Thymus (tissue), 2 donors: ENCODE data around the gene PSMC1. TPM values are rescaled to one million over a fixed set of nuclear protein-coding genes. Genes with fewer than 3 reads are reported as not detected.

ENCODE experiments used
- polyA plus RNA-seq: library from polyadenylated mRNA; stranded (reverse); fragments of 200-250 nt; gene quantifications from one replicate; pipeline ENCODE4 v1.2.3, GENCODE V29; 2013
- total RNA-seq: library from RNA; stranded (reverse); fragments of 120-200 nt; gene quantifications from one replicate; pipeline ENCODE4 v1.2.4, GENCODE V29; 2013
- donor health status: healthy.

The PSMC1 gene
- total and polyA plus RNA-seq, 2 donors = 134 to 138 TPM

Other genes with a start within 250 kb of the PSMC1 start
- 1.1 TPM for gene KCNK13, start 194.6 kb upstream of the PSMC1 start, total RNA-seq
- 1.0 TPM for gene KCNK13, start 194.6 kb upstream of the PSMC1 start, polyA plus RNA-seq
- 12.5 TPM for gene NRDE2, start 75.4 kb downstream of the PSMC1 start, total RNA-seq
- gene NRDE2, start 75.4 kb downstream of the PSMC1 start, polyA plus RNA-seq = 9.4 TPM
- gene CALM1, start 140.5 kb downstream of the PSMC1 start, total RNA-seq = 247 TPM
- 302 TPM for gene CALM1, start 140.5 kb downstream of the PSMC1 start, polyA plus RNA-seq